HTERT RPE-1 (cell line): ENCODE measurements around the gene CACNA2D1.

Experiments
- in situ Hi-C: fragments of 300-500 bp; cut with MboI; formaldehyde crosslinking; loops from 4 replicates; pipeline ENCODE4 v1.14.3; 2020; ENCODE audit warnings: low sequenced_read_pairs

Gene CACNA2D1

GRCh38 chr7:81903115-81903514 is 540.5 kb downstream of the CACNA2D1 start:
- in situ Hi-C loops = no loop called here

- in situ Hi-C loops = no loop called here
These were observed 541.0 kb downstream of the CACNA2D1 start for GRCh38 chr7:81902536-81902935.
